IPS-11a (cell line): ENCODE results near the gene PKIB.

Experiments used
- H3K4me3 ChIP-seq: one replicate; pipeline ENCODE4 v1.5.1; 2013; ENCODE audit warnings: low read depth, low read length, control low read depth

PKIB gene

DNA sequence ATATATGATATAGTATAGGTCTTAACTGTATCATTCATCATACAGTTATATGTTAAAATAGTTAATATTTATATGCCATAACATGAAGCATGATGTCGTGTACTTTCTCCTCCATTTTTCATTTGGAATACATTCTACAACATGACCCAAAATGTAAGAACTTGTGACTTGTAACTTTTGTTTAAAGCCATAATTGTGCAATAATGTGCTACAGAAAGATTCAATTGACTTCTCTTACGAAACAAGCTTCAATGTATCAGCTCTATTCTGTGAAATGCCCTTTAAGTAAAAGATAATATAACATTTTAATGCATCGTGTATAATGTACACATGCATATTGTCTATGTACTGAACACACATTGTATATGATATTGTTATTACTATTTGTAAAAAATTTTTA, 92.6 kb downstream of the PKIB start:
- no peak overlapping the region for H3K4me3 ChIP-seq

DNA sequence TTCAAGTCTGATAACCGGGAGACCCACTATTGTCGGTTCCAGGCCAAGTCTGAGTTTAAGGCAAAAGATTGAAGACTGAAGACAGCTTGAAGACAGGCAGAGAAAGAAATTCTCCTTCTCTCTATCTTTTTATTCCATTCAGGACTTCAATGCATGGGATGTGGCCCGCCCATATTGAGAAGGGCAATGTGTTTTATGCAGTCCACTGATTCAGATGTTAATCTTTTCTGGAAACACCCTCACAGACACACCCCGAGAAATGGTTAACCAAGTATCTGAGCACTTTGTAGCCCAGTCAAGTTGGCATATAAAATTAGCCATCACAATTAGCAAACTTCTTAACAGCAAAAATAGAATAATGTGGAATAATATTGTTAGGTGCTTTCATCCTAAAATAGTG, 93.9 kb downstream of the PKIB start:
- no peak overlapping the region for H3K4me3 ChIP-seq

DNA sequence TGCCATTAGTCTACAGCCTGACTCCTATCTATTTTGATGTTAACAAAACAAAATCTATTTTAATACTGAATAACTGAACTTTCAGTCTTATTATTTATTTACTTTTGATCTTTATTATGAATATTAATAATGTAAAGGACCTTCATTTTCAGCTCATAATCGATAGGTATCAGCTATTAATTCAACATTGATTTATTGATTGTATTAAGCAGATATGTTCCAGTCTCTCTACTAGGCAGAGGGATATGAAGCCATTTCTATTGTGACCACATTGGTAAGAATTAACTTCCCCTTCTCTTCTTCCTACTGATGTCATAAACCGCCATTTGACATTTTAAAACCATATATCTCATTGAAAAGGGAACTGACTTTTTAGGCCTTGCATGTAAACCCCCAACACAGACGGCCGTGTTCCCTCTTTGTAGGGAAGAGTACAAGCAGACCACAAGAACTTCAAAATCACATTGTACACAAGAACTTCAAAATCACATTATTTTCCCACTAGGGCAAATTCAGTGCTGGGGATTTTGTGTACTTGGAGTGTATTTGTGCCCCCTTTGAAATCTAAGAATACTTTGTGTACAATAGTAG, 99.8 kb downstream of the PKIB start:
- H3K4me3 ChIP-seq = no peak overlapping the region

DNA sequence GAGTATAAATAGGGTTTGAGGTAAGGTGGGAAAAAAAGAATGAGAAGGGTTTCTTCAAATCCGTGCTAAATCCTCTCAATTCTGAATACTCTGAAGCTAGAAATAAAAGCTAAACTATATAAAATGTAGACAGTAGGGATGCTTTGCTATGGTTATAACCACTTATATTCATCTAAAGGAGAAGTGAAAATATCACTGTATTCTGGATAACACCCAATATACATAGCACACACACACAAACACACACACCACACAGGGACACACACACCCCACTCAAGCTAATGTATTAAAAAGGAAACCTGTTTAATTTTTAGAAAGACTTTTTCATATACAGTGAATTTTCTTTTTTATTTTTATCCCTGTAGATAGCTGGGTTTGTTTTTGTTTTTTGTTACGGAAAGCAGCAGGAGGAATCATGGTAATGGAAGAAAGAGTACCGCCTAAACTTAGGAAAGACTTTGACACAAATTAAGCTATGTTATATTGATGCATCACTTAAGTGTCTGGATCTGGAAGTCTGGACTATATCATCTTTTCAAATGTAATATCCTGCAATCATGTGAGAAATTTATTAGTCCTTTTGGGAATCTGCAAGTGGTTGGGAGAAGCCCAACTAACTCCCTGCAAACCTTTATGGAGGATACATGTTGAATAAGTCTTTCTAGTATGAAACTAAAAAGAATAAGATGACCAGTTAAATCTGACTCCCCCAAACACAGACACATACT, 100.9 kb downstream of the PKIB start:
- H3K4me3 ChIP-seq = no peak overlapping the region

DNA sequence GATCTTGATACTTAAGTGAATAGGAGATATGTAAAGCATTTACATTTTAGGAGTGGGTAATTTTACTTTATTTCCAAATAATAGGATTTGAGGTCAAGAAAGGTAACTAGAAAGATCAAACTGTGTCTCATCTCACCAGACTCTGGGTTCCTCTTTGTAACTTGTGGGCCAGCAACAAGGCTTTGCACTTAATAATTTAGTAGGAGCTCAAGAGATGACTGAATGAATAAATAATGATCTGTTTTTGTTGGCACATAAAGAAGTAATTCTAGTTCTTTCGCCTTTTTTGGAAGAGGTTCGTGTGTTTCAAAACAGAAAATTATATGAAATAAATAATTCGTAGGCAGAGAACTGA, 101.9 kb downstream of the PKIB start:
- no peak overlapping the region for H3K4me3 ChIP-seq

DNA sequence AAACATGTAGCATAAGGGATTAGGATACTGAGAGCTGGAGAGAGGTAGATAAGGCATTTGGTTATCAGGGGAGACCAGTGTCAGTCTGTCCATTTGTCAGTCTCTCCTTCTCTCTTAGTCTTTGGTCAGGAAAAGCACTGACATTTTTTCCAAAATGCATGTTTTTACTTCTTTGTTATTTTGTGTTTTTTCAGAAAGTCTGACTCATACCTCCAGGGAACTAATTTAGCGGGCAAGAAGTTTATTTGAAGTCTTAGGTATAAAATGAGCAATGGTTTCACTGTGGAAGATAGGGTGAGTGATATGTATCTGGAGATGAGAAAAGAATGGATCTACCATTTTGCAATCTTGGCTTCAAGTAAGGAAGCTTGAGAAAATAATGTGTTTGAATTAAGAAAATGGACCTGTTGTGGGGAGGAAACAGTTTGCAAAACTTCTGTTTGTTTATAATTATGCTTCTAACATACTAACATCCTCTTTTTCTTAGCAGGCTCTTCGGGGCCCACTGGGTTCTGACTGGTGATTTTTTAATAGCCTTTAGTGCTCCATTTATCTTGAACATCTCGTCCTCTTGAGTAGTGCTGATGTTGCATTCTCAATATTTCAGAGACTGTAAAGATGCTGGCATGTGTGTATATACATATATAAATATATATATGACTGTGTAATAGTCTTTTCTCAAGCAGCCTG, 102.4 kb downstream of the PKIB start:
- H3K4me3 ChIP-seq = no peak overlapping the region

DNA sequence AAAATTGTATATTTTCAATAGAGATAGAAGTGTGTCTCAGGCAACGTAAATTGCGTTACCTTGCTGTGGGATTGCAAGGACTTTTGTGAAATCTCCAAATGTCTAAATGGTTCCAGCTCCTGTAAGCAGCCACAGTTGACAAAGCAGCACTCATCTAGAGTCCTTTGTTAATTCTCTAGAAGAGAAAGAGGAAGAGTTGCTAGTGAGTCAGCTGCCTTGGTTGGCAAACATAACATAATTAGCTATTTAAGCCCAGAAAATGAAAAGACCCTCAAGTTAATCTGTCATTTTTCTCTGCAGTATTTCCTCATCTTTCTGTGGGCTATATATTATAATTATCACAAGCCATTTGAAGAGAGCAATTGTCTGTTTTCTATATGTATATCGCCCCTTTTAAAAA, 102.9 kb downstream of the PKIB start:
- H3K4me3 ChIP-seq = no peak overlapping the region

DNA sequence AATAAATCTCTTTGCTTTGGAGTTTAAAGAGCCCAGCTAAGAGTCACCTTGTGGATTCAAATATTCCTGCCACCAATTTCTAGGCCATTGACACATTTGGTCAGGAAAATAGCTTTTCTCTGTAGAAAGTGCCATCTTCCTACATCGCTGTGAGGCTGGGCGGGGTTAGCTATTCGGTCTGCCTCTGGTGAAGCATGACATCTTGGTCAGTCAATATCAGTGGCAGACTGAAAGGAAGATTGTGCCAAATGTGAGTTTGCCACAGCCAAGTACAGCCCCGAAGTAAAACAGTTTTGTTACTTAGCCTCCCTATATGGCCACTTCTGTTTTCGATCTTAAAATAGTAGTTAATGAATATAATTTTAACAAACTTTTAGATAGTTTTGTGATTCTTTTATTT, 103.9 kb downstream of the PKIB start:
- H3K4me3 ChIP-seq = no peak overlapping the region

DNA sequence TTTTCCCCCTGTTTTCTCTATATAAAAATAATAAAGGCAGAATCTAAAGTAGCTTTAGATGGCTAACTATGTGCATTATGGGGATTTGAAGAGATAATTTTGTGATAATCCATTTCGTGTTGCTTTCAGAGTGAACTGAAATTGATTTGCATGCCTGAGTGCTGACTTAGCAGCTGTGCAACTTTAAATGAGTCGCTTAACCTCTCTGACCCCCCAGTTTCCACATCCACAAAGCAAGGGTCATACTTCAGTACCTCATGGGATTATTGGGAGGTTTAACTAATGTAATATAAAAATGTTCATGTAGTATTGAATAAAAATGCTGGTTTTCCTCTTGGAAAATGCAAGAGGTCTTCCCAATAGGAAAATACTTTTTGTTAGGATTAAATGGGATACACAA, 105.5 kb downstream of the PKIB start:
- no peak overlapping the region for H3K4me3 ChIP-seq

DNA sequence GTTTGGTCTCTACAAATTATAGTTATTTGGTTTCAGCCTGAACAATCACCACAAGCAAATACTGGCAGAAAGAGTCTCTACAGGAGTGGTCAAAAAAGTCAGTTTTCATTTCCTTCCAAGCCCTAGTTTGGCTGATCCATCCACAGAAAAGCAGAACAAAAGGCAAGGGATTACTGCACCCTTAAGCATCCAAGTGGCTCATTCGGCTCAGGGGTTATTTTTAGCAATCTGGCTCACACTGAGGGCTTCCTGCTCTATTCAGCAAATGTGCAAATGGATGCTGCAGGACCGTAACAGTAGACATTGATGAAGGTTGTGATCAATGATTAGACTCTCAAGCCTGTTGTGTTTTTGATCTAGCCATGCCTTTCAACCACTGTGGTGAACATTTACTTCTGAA, 107.1 kb downstream of the PKIB start:
- no peak overlapping the region for H3K4me3 ChIP-seq

DNA sequence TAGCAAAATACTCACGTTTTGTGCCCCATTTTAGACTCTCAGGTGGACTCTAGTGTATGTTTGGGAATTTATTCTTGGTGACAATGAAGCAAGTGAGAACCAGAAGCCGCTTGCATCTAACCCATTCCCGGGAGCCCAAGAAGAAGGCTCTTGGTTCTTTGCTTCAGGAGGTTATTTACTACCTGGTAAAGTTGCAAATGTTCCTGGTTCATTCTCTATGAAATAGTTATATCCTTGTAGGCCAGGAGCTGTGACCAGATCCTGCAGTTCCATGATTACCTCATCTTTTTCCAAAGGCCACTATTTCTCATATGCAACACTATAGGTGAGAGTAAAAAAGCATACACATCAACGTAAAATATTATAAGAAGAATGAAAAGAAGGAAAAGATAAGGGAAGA, 108.4 kb downstream of the PKIB start:
- H3K4me3 ChIP-seq = no peak overlapping the region

DNA sequence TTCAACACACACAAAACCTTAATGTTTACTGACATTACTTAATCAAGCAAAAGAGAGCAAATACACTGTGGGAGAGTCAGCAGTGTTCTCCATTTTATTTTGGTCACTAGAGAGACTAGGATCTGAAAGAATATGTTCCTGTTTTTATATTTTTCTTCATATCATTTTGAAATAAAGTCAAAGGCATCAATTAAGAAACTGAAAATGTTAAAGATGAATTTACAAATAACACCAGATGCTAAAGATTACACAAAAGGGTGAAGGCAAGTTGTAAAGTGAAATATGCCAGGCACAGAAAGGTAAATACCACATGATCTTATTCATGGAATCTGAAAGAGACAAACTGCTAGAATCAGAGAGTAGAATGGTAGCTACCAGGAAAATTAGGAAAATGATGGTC, 109.0 kb downstream of the PKIB start:
- H3K4me3 ChIP-seq = no peak overlapping the region

DNA sequence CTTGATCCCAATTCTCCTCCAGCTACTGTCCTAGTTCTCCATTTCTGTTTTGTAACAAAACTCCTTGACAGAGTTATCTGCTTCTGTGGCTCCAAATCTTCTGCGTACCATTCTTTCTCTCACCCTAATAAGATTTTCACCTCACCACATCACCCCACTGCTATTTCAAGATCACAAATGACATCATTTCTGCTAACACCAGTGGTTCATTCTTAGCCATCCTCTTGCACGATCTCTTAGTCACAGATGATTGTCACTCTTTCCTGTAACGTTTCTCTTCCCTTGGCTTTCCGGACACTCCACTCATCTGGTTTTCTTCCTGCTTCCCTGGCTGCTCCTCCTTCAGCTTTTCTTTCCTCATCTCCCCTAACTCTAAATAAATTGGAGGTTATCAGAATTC, 112.5 kb downstream of the PKIB start:
- H3K4me3 ChIP-seq = no peak overlapping the region

DNA sequence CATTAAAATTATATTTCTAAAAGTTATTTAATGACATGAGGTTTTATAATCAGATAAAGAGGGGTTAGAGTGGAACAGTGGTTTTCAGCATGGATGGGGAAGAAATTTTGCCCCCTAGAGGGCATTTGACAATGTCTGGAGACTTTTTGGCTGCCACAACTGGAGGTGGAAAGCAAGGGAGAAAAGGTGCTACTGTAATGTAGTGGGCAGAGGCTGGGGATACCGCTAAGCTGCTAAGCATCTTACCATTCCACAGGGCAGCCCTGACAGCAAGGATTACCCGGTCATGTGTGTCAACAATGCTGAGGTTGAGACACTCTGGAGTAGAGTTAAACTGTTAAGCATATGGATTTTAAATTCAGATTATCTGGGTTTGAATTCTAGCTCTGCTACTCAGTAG, 116.4 kb downstream of the PKIB start:
- no peak overlapping the region for H3K4me3 ChIP-seq

DNA sequence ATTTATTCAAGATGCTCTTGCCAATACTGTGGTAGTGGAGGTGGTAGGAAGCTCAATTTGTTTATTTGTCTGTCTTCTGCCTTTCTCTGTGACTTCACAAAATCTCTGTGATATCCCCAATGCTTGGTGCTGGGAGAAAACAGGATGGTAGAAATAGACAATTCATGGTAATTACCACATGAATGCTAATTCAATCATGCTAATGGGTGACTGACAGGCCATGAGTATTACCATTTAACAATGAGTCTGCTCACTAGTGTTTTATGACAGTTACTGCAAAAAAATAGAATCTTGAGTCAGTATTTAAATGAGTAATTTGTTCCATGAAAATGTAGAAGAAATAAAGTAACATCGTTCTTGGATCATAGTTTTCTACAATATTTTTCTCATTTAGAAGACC, 117.0 kb downstream of the PKIB start:
- no peak overlapping the region for H3K4me3 ChIP-seq

DNA sequence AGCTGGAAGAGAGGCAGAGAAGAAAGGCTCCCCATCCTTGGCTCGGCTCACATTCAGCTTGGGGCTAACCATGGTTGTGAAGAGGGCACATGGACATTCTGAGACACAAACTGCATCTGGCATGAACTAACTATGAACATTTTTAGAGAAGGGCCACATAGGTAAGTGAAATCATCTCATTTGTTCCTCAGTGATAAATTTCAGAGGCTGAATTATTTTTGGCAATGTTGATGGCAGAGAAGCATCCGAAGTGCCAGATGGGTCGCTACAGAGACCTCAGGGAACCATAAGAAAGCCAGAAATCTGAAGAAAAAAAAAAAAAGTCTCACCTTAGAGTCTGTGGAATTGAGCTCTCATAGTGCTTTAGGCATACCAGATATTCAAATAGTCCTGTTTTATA, 120.1 kb downstream of the PKIB start:
- H3K4me3 ChIP-seq = no peak overlapping the region

DNA sequence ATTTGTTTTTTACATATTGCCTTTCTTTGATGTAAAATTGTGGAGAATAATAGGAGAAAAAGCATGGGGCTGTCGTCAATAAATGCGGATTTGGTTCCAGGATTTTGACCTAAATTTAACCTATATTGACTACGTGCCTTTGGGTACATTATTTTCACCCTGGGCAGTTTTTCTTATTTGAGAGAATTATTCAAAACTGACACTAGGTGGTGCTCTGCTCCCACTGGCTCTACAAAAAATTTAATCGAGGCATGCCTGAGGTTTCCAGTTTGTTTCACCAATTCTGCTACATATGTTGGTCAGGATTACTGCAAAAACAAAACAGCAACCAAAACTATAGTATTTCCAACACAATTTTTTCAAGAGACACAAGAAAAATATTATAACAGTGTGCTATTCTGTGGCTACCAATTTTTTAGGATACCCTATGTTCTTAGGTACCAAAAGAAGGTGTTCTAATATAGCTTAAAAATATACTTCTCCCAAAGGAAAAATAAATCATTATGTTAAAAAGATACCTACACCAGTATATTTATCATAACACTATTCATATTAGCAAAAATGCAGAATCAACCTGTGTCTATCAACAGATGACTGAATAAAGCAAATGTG, 120.7 kb downstream of the PKIB start:
- no peak overlapping the region for H3K4me3 ChIP-seq

DNA sequence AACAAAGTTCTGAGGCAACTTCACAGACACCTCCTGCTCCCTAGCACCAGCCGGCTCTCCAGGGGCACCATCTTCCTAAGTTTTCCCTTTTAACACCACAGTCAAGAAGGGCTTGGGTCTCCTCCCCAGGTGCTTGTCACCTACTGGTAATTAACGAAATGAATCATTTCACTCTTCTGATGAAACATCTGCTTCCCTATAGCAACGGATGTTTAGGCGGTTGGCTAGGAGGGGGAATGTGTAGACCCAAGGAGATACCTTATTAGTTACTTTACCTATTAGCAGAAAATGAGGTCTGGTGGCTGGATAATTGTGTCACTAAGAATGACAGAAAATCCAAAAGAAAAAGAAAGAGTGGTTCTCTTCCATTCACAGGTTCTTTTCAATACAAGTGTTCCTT, 123.1 kb downstream of the PKIB start:
- H3K4me3 ChIP-seq = no peak overlapping the region

DNA sequence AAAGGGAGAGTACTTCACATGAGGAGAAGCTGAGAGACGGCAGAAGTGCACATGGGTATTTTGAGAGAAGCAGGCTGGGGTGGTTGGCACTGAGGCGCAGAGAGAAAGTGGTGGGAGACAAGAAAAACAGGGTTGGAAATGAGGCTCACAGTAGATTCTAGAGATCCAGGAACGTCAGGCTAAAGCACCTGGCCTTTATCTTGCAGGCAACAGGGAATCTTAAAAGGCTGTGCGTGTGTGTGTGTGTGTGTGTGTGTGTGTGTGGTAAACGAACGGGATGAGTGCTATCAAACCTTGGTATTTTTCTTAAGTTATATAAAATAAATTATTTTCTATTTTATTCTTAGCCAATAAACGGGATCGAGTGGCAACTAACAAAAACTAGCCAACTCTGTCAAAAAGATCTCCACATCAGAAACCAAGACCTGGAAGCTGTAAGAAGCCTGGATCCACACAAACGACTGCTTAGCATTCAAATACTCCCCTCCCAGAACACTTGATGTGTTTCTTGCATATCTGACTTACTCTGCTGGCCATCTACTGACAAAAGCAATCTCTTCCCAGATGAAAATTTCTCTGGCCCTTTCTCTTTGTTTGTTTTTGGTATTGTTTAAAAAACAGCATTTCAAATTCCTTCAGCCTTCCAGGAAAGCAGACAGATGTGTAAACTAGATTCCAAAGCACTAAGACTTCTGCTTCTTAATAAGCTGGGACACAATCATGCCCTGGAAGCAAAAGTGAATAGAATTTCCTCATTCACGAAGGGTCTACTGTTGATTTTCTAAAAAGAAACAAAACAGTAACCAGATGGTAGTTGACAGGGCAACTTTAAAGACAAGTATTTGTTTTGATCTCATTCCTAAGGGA, 124.6 kb downstream of the PKIB start:
- H3K4me3 ChIP-seq = no peak overlapping the region

DNA sequence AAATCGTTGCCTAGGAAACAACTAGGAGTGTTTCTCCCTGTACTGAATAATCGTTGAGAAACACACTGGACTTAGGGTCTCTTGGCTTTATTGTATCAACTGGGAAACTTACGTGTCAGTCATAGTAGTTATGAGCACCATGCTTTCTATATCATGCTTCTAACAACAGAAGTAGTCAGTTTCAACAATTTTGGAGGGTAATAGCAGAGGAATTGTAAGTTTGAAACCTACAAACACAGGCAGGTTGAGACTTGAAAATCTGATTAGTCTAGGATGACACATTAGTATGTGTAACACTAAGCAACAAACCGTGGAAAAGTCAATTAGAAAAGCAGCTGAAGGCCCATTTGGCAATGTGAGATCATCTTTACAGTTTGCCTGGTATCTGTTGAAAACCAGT, 125.4 kb downstream of the PKIB start:
- H3K4me3 ChIP-seq = no peak overlapping the region

DNA sequence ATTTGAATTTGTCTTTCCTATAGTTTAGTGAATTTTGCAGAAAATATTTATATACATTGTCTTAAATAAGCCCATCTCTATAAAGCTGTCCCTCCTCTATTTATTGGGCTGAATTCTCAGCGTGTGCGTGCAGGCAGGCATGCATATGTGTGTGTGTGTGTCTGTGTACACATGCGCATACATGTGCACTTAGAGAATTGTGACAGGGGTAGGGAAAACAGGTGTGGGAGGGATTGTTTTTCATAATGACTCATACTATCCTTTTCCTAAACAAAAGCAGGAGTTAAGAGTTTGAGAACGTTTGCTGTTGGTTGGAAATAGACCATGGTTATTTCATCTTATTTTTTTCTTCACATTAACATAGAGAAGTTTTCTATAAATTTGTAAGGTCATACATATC, 126.0 kb downstream of the PKIB start:
- H3K4me3 ChIP-seq = no peak overlapping the region
